ENCODE measurements around the gene GADL1. TPM values are rescaled to one million over a fixed set of nuclear protein-coding genes. Genes with fewer than 3 reads are reported as not detected.

The GADL1 gene
- polyA plus RNA-seq, 1 donor, result 0.04 TPM

DNA sequence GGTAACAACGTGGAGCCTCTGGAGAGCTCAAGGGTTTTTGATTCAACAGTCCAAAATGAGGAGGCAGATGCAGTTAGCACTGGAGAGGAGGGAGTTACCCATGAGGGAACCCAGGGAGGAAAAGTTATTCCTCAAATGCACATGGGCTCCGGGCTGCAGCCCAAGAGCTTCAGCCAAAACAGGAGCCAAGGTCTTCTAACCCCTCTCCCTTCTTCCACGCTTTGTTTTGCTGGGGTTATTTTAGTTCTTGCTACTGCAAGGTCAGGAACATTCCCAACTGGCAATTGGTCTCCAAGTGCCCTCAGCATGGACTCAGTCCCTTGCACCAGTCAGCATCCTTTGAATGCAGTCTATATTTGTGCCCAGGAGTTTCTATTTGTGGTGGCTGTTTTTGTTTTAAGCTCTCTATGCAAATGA is 198.1 kb downstream of the GADL1 start:
- Histone ChIP-seq H3K4me1 (ENCODE audit: control insufficient read depth, insufficient read depth, low read length) (no peaks in the 10 kb centered on the region), H3K27ac (ENCODE audit: low read length) (no peak overlapping the region), H3K4me3 (ENCODE audit: low read length) (no peak overlapping the region), H3K36me3 (ENCODE audit: control insufficient read depth, insufficient read depth, low read length) (peaks cover 32% of the 10 kb centered on the region), H3K9me3 (ENCODE audit: control insufficient read depth, low read depth, low read length) (no peaks in the 10 kb centered on the region), H3K27me3 (ENCODE audit: control insufficient read depth, insufficient read depth, low read length) (no peaks in the 10 kb centered on the region)
- no peak for DNase-seq
- WGBS (ENCODE audit: insufficient coverage, low lambda C conversion rate), result no CpG with 5 or more reads among the region's 3 CpGs

DNA sequence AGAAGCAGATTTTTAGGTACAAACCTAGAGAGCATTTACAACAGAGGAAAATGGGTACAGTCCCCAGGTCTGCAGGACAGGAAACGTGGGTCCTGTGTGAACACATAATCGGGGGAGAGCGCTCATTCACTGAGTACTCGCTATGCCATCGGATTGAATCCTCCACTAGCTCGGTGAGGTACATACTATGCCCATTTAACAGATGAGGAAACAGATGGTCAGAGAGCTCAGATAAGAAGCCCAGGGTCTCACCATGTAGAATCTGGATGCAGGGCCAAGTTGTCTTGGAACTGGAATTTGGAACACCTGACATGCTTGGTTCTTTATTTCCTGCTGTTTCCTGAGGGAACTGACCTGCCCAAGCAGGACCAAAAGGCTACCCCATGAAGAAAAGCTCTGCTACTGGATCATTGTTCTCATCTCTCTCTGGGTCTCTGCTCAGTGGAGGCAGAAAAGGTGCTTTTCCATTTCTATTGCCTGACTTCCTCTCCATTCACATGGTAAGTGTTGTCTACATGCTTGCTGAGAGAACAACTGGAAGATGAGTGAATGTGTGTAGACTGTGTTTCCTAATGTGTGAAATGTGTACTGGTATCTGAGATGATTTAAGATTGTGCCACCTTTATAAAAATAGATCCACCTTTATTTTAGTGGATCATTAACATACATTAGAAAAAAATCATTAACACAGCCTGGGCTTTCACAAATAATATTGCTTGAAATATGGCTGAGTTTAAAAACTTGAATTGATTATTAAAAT is 199.0 kb downstream of the GADL1 start:
- DNase-seq, result no peak
- no peaks in the 10 kb centered on the region for H3K9me3 ChIP-seq (ENCODE audit: control insufficient read depth, low read depth, low read length)
- peaks cover 41% of the 10 kb centered on the region for H3K36me3 ChIP-seq (ENCODE audit: control insufficient read depth, insufficient read depth, low read length)
- H3K4me3 ChIP-seq (ENCODE audit: low read length), result no peak overlapping the region
- H3K27ac ChIP-seq (ENCODE audit: low read length), result no peak overlapping the region
- no peaks in the 10 kb centered on the region for H3K4me1 ChIP-seq (ENCODE audit: control insufficient read depth, insufficient read depth, low read length)
- no CpG with 5 or more reads among the region's 6 CpGs for WGBS (ENCODE audit: insufficient coverage, low lambda C conversion rate)
- no peaks in the 10 kb centered on the region for H3K27me3 ChIP-seq (ENCODE audit: control insufficient read depth, insufficient read depth, low read length)

DNA sequence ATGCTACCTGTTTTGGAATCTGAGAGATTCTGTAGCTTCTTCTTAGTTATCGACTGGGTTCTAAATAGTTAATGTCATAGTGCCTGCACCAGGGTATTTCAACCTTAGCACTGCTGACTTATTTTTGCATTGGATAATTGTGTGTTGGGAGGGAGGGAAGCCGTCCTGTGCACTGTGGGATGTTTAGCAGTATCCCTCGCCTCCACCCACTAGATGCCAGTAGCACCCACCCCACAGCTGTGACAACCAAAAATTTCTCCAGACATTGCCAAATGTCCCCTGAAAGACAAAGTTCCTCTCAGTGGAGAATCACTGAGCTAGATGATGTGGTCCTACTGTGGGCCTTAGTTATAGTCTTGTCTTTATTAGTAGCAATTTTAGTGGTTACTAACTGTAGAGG is 199.8 kb downstream of the GADL1 start:
- Histone ChIP-seq H3K4me3 (ENCODE audit: low read length) (no peak overlapping the region), H3K27ac (ENCODE audit: low read length) (no peak overlapping the region), H3K9me3 (ENCODE audit: control insufficient read depth, low read depth, low read length) (no peaks in the 10 kb centered on the region), H3K27me3 (ENCODE audit: control insufficient read depth, insufficient read depth, low read length) (no peaks in the 10 kb centered on the region), H3K36me3 (ENCODE audit: control insufficient read depth, insufficient read depth, low read length) (peaks cover 47% of the 10 kb centered on the region), H3K4me1 (ENCODE audit: control insufficient read depth, insufficient read depth, low read length) (no peaks in the 10 kb centered on the region)
- DNase-seq, result no peak
- no CpG with 5 or more reads among the region's 3 CpGs for WGBS (ENCODE audit: insufficient coverage, low lambda C conversion rate)

DNA sequence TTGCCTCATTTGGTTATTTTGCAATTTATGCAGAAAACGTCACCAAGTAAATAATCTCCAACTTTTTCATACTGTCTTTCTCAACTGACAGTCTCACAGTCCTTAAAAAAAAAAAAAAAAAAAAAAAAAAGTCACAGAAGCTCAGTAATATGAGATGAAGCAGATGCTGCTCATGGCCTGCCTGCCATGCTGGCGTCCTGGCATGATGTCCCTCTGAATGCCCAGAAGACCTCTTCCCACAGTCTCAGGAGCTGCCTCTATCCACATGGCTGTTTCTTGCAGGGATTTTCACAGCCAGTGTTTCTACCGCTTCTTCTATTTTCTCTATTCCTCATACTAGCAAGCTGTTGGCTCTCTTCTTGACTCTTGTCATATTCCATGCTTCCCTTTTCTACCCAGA is 200.3 kb downstream of the GADL1 start:
- Histone ChIP-seq H3K27me3 (ENCODE audit: control insufficient read depth, insufficient read depth, low read length) (no peaks in the 10 kb centered on the region), H3K9me3 (ENCODE audit: control insufficient read depth, low read depth, low read length) (no peaks in the 10 kb centered on the region), H3K36me3 (ENCODE audit: control insufficient read depth, insufficient read depth, low read length) (peaks cover 47% of the 10 kb centered on the region), H3K4me3 (ENCODE audit: low read length) (no peak overlapping the region), H3K27ac (ENCODE audit: low read length) (no peak overlapping the region), H3K4me1 (ENCODE audit: control insufficient read depth, insufficient read depth, low read length) (peaks cover 4% of the 10 kb centered on the region)
- 60% methylated on average over 1 of the region's 3 CpGs for WGBS (ENCODE audit: insufficient coverage, low lambda C conversion rate)
- DNase-seq, result no peak

- Histone ChIP-seq H3K4me3 (ENCODE audit: low read length) (no peak overlapping the region), H3K27me3 (ENCODE audit: control insufficient read depth, insufficient read depth, low read length) (no peaks in the 10 kb centered on the region), H3K36me3 (ENCODE audit: control insufficient read depth, insufficient read depth, low read length) (peaks cover 47% of the 10 kb centered on the region), H3K9me3 (ENCODE audit: control insufficient read depth, low read depth, low read length) (no peaks in the 10 kb centered on the region), H3K27ac (ENCODE audit: low read length) (no peak overlapping the region), H3K4me1 (ENCODE audit: control insufficient read depth, insufficient read depth, low read length) (peaks cover 9% of the 10 kb centered on the region)
- no CpG with 5 or more reads among the region's 2 CpGs for WGBS (ENCODE audit: insufficient coverage, low lambda C conversion rate)
- peak; percentile 43 to 68 for DNase-seq
These were observed 200.9 kb downstream of the GADL1 start for GRCh38 chr3:30693470-30694120.

- Histone ChIP-seq H3K9me3 (ENCODE audit: control insufficient read depth, low read depth, low read length) (no peaks in the 10 kb centered on the region), H3K27ac (ENCODE audit: low read length) (no peak overlapping the region), H3K4me3 (ENCODE audit: low read length) (no peak overlapping the region), H3K36me3 (ENCODE audit: control insufficient read depth, insufficient read depth, low read length) (peaks cover 53% of the 10 kb centered on the region), H3K4me1 (ENCODE audit: control insufficient read depth, insufficient read depth, low read length) (peaks cover 16% of the 10 kb centered on the region), H3K27me3 (ENCODE audit: control insufficient read depth, insufficient read depth, low read length) (no peaks in the 10 kb centered on the region)
- DNase-seq, result no peak
- 100% methylated on average over 1 of the region's 3 CpGs for WGBS (ENCODE audit: insufficient coverage, low lambda C conversion rate)
These were observed 201.8 kb downstream of the GADL1 start for GRCh38 chr3:30692498-30693130.

- WGBS (ENCODE audit: insufficient coverage, low lambda C conversion rate), result no CpG with 5 or more reads among the region's 1 CpG
- Histone ChIP-seq H3K27ac (ENCODE audit: low read length) (no peak overlapping the region), H3K27me3 (ENCODE audit: control insufficient read depth, insufficient read depth, low read length) (no peaks in the 10 kb centered on the region), H3K4me1 (ENCODE audit: control insufficient read depth, insufficient read depth, low read length) (peaks cover 16% of the 10 kb centered on the region), H3K4me3 (ENCODE audit: low read length) (no peak overlapping the region), H3K36me3 (ENCODE audit: control insufficient read depth, insufficient read depth, low read length) (peaks cover 55% of the 10 kb centered on the region), H3K9me3 (ENCODE audit: control insufficient read depth, low read depth, low read length) (no peaks in the 10 kb centered on the region)
- no peak for DNase-seq
These were observed 202.5 kb downstream of the GADL1 start for GRCh38 chr3:30691944-30692343.

- no peaks in the 10 kb centered on the region for H3K9me3 ChIP-seq (ENCODE audit: control insufficient read depth, low read depth, low read length)
- H3K4me3 ChIP-seq (ENCODE audit: low read length), result no peak overlapping the region
- peaks cover 16% of the 10 kb centered on the region for H3K4me1 ChIP-seq (ENCODE audit: control insufficient read depth, insufficient read depth, low read length)
- H3K27me3 ChIP-seq (ENCODE audit: control insufficient read depth, insufficient read depth, low read length), result no peaks in the 10 kb centered on the region
- H3K36me3 ChIP-seq (ENCODE audit: control insufficient read depth, insufficient read depth, low read length), result peaks cover 55% of the 10 kb centered on the region
- no peak overlapping the region for H3K27ac ChIP-seq (ENCODE audit: low read length)
- DNase-seq, result no peak
- WGBS (ENCODE audit: insufficient coverage, low lambda C conversion rate), result no CpG with 5 or more reads among the region's 10 CpGs
These were observed 203.1 kb downstream of the GADL1 start for GRCh38 chr3:30691249-30691880.

- no peak for DNase-seq
- WGBS (ENCODE audit: insufficient coverage, low lambda C conversion rate), result no CpG with 5 or more reads among the region's 2 CpGs
- no peak overlapping the region for H3K4me3 ChIP-seq (ENCODE audit: low read length)
- H3K27ac ChIP-seq (ENCODE audit: low read length), result no peak overlapping the region
- peaks cover 16% of the 10 kb centered on the region for H3K4me1 ChIP-seq (ENCODE audit: control insufficient read depth, insufficient read depth, low read length)
- H3K36me3 ChIP-seq (ENCODE audit: control insufficient read depth, insufficient read depth, low read length), result peaks cover 49% of the 10 kb centered on the region
- no peaks in the 10 kb centered on the region for H3K27me3 ChIP-seq (ENCODE audit: control insufficient read depth, insufficient read depth, low read length)
- H3K9me3 ChIP-seq (ENCODE audit: control insufficient read depth, low read depth, low read length), result no peaks in the 10 kb centered on the region
These were observed 204.3 kb downstream of the GADL1 start for GRCh38 chr3:30690199-30690598.

Data from large intestine (tissue), 3 donors.